Subcutaneous adipose tissue (tissue), 4 donors: ENCODE measurements around the gene GPHN. TPM values are rescaled to one million over a fixed set of nuclear protein-coding genes. Genes with fewer than 3 reads are reported as not detected.

ENCODE experiments used
- total RNA-seq, 4 donors: library from RNA; depleted of rRNA; stranded (reverse); fragments of >200 nt; gene quantifications; one replicate each; pipeline ENCODE4 v1.1.0, GENCODE V29; 2016
- TF ChIP-seq, protein P1 (sequence below): fragments of 450-650 bp; IDR thresholded peaks from one replicate; pipeline ENCODE4 v1.5.1; 2016; ENCODE audit warnings: low read depth, mild to moderate bottlenecking, control low read depth, antibody characterized with exemption, moderate library complexity

The GPHN gene
- total RNA-seq, 4 donors from 2014 or later: 18.0 to 38.2 (median 20.5) TPM

DNA sequence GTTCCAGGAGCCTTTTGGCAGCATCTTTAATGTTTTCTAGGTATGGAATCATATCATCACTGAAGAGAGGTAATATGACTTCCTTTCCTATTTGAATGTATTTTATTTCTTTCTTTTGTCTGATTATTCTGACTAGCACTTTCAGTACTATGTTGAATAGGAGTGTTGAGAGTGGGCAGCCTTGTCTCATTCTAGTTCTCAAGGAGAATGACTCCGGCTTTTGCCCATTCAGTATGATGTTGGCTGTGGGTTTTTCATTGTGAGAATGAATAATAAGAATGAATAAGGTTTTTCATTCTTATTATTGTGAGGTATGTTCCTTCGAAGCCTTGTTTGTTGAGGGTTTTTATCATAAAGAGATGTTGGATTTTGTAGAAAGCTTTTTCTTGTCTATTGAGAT, 98.9 kb downstream of the GPHN start:
- TF ChIP-seq, protein P1, sequence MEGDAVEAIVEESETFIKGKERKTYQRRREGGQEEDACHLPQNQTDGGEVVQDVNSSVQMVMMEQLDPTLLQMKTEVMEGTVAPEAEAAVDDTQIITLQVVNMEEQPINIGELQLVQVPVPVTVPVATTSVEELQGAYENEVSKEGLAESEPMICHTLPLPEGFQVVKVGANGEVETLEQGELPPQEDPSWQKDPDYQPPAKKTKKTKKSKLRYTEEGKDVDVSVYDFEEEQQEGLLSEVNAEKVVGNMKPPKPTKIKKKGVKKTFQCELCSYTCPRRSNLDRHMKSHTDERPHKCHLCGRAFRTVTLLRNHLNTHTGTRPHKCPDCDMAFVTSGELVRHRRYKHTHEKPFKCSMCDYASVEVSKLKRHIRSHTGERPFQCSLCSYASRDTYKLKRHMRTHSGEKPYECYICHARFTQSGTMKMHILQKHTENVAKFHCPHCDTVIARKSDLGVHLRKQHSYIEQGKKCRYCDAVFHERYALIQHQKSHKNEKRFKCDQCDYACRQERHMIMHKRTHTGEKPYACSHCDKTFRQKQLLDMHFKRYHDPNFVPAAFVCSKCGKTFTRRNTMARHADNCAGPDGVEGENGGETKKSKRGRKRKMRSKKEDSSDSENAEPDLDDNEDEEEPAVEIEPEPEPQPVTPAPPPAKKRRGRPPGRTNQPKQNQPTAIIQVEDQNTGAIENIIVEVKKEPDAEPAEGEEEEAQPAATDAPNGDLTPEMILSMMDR: no peak

DNA sequence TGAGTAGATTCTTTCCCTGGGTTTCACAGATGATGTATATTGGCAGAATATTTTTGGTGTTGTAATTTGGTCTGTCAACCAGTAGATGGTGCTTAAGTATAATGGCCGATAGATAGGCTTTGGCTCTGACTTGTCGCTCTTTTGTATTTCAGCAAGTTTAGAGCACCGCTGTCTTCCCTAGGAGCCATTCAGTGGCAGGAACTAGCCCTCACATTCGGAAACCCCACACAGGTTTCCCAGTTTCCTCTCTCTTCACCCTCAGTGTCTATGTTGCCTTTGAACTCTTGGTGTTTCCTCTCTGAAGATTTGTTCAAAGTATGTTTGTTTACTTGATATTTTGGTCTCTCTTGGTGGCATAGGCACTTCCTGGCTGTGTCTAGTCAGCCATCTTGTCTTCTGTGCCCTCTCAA, 102.2 kb downstream of the GPHN start:
- TF ChIP-seq, protein P1: no peak

DNA sequence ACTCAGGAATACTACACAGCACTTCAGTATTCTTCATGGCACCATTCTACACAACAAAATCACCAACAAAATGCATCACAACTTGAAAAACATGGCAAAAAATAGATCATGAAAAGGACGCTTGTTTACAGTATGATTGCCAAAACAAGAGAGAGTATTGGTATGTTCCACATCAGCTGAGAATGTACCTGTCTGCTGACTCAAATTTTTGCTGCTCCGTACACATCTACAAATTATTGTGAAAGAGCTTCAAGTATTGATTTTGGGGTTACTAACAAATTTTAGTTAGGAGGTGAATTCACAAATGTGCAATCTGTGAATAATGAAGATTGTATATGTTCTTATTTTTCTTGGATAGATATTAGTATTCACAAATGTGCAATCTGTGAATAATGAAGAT, 105.4 kb downstream of the GPHN start:
- TF ChIP-seq, protein P1: no peak

DNA sequence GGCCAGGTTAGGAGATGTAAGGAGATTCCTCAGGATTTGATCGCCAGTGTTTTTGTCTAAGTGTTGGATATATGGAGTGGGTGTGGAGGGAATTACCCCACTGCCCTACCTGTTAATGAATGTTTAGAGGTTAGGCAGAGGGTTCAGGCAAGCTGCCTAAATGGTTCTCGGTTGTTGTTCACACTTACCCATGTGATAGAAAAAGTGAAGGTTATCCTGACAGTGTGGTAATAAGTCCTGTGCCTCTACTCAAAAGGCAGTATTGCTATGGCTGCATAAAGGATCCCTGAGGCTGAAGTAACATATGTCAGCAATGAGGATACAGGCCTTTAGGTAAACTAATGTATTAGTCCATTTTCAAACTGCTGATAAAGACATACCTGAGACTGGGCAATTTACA, 112.0 kb downstream of the GPHN start:
- TF ChIP-seq, protein P1: no peak

DNA sequence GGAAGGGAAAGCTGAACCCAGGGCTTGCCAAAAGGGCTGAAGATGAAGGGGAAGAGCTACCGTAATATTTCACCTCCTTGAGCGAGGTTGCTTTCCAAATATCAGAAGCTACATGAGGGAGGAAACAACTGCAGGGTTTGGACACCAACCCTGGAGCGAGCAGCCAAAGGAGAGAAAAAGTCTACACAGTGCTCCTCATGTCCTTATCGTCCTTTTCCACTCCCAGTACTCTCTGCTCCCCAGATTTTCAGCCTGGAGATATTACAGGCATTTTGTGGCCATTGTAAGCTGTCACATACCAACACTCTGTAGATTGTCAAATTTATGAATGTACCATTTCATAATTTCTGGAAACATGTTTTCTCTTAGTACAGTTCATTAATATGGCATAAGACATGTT, 115.9 kb downstream of the GPHN start:
- TF ChIP-seq, protein P1: no peak

DNA sequence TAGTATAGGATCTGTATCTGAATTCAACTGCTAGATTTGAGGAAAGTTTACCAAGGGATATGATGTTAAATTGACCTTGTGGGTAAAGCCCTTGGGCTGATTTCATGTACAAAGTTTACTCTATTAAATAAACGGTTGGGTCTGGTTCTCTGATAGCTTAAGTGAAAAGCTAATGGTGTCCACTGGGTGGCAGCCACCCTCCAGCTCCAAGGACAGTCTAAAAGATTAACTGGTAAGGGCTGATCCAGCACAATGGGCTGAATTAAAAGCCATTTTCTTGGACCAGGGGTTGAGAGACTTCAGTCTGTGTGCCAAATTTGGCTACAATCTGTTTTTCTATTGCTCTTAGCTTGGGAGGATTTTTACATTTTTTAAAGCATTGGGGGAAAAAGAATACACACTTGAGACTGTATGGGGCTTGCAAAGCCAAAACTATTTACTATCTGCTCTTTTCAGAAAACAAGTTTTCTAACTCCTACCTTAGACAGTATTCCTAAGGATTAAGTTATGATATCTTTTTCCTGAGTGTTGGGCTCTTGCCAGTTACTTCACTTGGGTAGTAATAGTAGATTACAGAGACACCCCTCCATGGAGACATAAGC, 116.5 kb downstream of the GPHN start:
- TF ChIP-seq, protein P1: no peak

DNA sequence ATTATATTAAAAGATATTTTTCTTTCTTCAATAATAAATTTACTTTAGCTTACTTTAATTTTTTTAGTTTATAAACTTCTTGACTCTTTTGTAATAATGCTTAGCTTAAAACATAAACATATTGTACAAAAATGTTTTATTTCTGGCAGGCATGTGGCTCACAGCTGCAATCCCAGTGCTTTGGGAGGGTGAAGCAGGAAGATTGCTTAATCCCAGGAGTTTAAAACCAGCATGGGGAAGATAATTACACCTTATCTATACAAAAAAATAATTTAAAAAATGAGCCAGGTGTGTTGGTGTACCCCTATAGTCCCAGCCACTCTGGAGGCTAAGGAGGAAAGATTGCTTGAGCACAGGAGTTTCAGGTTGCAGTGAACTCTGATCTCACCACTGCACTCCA, 120.7 kb downstream of the GPHN start:
- TF ChIP-seq, protein P1: no peak
